Endothelial cell of umbilical vein (primary cell): ENCODE data around the gene CASP14.

Experiments
- EZH2 ChIP-seq: IDR thresholded peaks from 2 replicates; pipeline ENCODE4 v1.6.1; 2012; ENCODE audit warnings: borderline replicate concordance, low read depth, mild to moderate bottlenecking, moderate library complexity, low read length, inconsistent platforms; ENCODE audit not compliant: severe bottlenecking
- JUN ChIP-seq: IDR thresholded peaks from 2 replicates; pipeline ENCODE4 v1.6.1; 2011; ENCODE audit warnings: borderline replicate concordance, low read depth; ENCODE audit not compliant: insufficient read length, insufficient read depth
- MAX ChIP-seq: IDR thresholded peaks from 2 replicates; pipeline ENCODE4 v1.6.1; 2011; ENCODE audit not compliant: insufficient read depth, insufficient read length
- MYC ChIP-seq: IDR thresholded peaks from one replicate; pipeline ENCODE4 v1.6.1; 2011; ENCODE audit warnings: mild to moderate bottlenecking, low read depth, low read length
- POLR2A ChIP-seq: IDR thresholded peaks from 2 replicates; pipeline ENCODE4 v1.6.1; 2012; ENCODE audit warnings: low read depth, mild to moderate bottlenecking, control low read depth, low read length
- POLR2AphosphoS5 ChIP-seq: IDR thresholded peaks from 2 replicates; pipeline ENCODE4 v1.6.1; 2012; ENCODE audit warnings: low read depth, mild to moderate bottlenecking, control low read depth, low read length, moderate library complexity; ENCODE audit not compliant: insufficient read depth
- TF ChIP-seq, protein P1 (sequence below), 2 donors: IDR thresholded peaks; 1 replicate in 1 of 2; 2 replicates in 1 of 2; pipeline ENCODE4 v1.5.1; 2011; ENCODE audit warnings: low read length in 2 of 2, mild to moderate bottlenecking in 2 of 2, moderate library complexity in 2 of 2, control low read depth in 1 of 2, inconsistent platforms in 1 of 2, low read depth in 1 of 2; ENCODE audit not compliant: insufficient read depth in 1 of 2; ENCODE audit errors: extremely low read depth in 1 of 2

- TF ChIP-seq, protein P1, sequence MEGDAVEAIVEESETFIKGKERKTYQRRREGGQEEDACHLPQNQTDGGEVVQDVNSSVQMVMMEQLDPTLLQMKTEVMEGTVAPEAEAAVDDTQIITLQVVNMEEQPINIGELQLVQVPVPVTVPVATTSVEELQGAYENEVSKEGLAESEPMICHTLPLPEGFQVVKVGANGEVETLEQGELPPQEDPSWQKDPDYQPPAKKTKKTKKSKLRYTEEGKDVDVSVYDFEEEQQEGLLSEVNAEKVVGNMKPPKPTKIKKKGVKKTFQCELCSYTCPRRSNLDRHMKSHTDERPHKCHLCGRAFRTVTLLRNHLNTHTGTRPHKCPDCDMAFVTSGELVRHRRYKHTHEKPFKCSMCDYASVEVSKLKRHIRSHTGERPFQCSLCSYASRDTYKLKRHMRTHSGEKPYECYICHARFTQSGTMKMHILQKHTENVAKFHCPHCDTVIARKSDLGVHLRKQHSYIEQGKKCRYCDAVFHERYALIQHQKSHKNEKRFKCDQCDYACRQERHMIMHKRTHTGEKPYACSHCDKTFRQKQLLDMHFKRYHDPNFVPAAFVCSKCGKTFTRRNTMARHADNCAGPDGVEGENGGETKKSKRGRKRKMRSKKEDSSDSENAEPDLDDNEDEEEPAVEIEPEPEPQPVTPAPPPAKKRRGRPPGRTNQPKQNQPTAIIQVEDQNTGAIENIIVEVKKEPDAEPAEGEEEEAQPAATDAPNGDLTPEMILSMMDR (IDR thresholded peaks at IDR 0.05; ENCODE audit: extremely low read depth in 1 of 2, insufficient read depth in 1 of 2, low read depth in 1 of 2, low read length in 2 of 2), result no peak
- TF ChIP-seq POLR2AphosphoS5 (no peak), POLR2A (no peak), MYC (no peak), MAX (no peak), EZH2 (no peak), JUN (no peak)
Measured at GRCh38 chr19:15104411-15104810, 55.1 kb downstream of the CASP14 start.
